Activated naive CD8-positive, alpha-beta T cell treated with anti-CD3 and anti-CD28 coated beads, Interleukin-2, amount 50 U/mL, for 24 hours (primary cell): ENCODE data around the gene PGBD5.

ENCODE experiments used
- ATAC-seq: fragments of 150-1000 bp; cut with Tn5 transposase; one replicate; pipeline ENCODE4 v1.10.0; 2021
- DNase-seq: peaks from one replicate; pipeline ENCODE4 v3.0.0; 2021
- H3K27ac Mint-ChIP-seq: one replicate; pipeline ENCODE4 v1.8.0; 2021; ENCODE audit warnings: mild to moderate bottlenecking, mixed read lengths
- H3K27me3 Mint-ChIP-seq: one replicate; pipeline ENCODE4 v1.8.0; 2021; ENCODE audit warnings: mixed read lengths
- H3K36me3 Mint-ChIP-seq: one replicate; pipeline ENCODE4 v1.8.0; 2021; ENCODE audit warnings: low read depth, mixed read lengths
- H3K4me1 Mint-ChIP-seq: one replicate; pipeline ENCODE4 v1.8.0; 2021; ENCODE audit warnings: mixed read lengths
- H3K4me3 Mint-ChIP-seq: one replicate; pipeline ENCODE4 v1.8.0; 2021; ENCODE audit warnings: mild to moderate bottlenecking, moderate library complexity, mixed read lengths
- H3K9me3 Mint-ChIP-seq: one replicate; pipeline ENCODE4 v1.8.0; 2021; ENCODE audit warnings: mixed read lengths

Gene PGBD5

DNA sequence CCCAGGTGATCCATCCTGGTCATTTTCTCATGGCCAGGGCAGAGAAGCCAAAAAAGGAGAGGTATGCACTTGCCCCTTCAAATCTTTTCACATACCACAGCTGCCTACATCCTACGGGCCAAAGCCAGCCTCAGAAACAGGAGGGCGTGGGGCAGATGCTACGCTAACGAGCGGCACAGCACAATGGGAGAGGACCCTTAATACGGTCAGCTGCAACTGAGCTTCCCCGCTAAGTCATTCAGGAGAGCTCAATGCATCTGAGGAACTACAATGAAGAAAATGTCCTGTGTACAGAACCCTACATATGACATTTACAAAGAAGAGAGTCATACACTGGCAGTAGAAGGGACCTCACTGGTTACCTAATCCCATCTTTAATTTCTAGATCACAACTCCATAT lies 78.2 kb downstream of the PGBD5 start:
- DNase-seq, result no peak
- peaks cover 4% of the 10 kb centered on the region for H3K27me3 Mint-ChIP-seq
- H3K4me3 Mint-ChIP-seq, result no peak overlapping the region
- no peaks in the 10 kb centered on the region for H3K9me3 Mint-ChIP-seq
- H3K4me1 Mint-ChIP-seq, result no peaks in the 10 kb centered on the region
- no peaks in the 10 kb centered on the region for H3K36me3 Mint-ChIP-seq
- no peak overlapping the region for H3K27ac Mint-ChIP-seq
- ATAC-seq, result no peak

DNA sequence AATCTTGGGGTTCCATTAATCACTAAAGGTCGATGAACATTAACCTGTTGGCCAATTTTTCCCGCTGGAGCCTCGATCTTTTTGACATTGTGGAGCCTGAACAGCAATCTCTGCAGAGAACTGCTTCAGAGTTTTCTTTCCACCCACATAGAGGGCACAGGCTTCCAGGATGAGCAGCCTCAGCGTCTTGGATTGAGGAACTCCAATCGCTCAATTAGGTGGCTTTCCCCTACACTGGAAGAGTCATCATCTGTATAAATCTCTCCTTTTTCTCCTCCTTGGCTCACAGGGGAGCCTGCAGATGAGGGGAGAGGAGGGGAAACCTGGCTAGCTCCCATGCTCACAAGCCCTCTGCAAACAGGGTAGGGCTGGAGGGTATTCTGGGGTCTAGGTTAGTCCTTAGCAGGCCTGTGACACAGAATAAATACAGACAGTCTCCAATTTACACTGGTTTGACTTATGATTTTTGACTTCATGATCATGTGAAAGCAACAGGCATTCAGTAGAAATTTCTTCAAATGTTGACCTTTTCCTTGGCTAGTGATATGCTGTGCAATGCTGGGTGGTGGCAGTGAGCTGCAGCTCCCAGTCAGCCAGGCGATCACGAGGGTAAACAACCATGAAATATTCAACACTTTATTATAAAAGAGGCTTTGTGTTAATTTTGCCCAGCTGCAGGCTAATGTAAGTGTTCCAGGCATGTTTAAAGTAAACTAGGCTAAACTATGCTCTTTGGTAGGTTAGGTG lies 80.8 kb downstream of the PGBD5 start:
- no peaks in the 10 kb centered on the region for H3K36me3 Mint-ChIP-seq
- H3K9me3 Mint-ChIP-seq, result no peaks in the 10 kb centered on the region
- no peaks in the 10 kb centered on the region for H3K4me1 Mint-ChIP-seq
- H3K27me3 Mint-ChIP-seq, result peaks cover 2% of the 10 kb centered on the region
- ATAC-seq (no peak), DNase-seq (no peak)
- no peak overlapping the region for H3K4me3 Mint-ChIP-seq
- no peak overlapping the region for H3K27ac Mint-ChIP-seq

DNA sequence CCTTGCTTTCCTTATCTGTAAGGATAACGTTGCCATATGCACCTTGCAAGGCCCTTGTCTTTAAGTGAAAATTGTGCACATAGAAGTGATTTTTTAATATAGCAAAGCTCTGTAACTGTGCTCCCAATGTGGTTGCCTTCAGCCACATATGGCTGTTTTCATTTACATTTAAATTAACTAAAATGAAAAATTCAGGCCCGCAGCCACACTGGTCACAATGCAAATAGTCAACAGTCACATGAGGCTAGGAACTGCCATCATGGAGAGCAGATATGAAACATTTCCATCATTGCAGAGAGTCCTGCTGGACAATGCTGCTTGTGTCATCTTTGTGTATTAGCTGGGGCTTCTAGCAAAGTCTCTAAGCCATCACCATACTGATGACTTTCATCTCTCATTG lies 83.4 kb downstream of the PGBD5 start:
- H3K27ac Mint-ChIP-seq, result no peak overlapping the region
- H3K9me3 Mint-ChIP-seq, result no peaks in the 10 kb centered on the region
- H3K4me3 Mint-ChIP-seq, result no peak overlapping the region
- H3K36me3 Mint-ChIP-seq, result no peaks in the 10 kb centered on the region
- H3K27me3 Mint-ChIP-seq, result peaks cover 5% of the 10 kb centered on the region
- no peak for ATAC-seq
- DNase-seq, result no peak
- H3K4me1 Mint-ChIP-seq, result no peaks in the 10 kb centered on the region

DNA sequence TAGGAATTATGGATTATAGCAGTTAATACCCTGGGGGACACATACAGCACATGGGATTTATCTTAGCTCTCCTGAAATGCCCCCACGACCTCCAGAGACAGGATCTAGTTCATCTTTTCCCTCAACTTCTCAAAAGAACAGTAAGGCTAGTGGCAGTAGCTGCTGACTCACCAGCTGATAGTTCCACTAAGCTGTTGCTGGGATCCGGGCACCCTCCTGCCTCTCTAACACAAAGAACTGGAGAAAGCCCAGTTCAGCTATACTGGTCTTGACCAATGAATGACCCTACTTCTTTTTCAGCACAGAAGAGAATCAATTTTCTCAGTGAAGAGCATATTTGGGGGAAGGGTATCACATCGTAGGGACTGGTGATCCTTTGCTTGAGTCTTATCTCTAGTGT lies 84.1 kb downstream of the PGBD5 start:
- Mint-ChIP-seq H3K9me3 (no peaks in the 10 kb centered on the region), H3K27ac (no peak overlapping the region), H3K4me3 (no peak overlapping the region), H3K36me3 (no peaks in the 10 kb centered on the region), H3K4me1 (no peaks in the 10 kb centered on the region), H3K27me3 (peaks cover 8% of the 10 kb centered on the region)
- ATAC-seq, result no peak
- DNase-seq, result no peak

DNA sequence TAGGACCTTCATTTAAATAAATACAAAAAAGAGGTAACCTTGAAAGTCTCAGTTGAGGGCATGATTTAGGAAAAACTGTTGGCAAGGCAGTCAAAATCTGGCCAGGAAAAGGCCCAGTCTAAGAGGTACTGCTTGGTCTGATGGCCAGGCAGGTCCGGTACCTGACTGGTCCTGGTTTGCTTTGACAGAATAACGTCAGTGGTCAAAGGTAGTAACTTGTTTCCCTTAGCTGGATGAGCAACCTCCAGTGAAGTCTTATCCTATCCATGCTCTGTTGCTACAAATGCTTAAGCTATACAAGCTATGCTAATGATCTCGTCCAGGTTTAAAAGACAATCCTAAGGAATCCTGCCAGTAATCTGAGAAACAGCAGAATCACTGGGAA lies 85.0 kb downstream of the PGBD5 start:
- no peak overlapping the region for H3K4me3 Mint-ChIP-seq
- H3K27me3 Mint-ChIP-seq, result peaks cover 8% of the 10 kb centered on the region
- no peaks in the 10 kb centered on the region for H3K36me3 Mint-ChIP-seq
- DNase-seq, result no peak
- H3K4me1 Mint-ChIP-seq, result no peaks in the 10 kb centered on the region
- no peaks in the 10 kb centered on the region for H3K9me3 Mint-ChIP-seq
- ATAC-seq, result no peak
- no peak overlapping the region for H3K27ac Mint-ChIP-seq

DNA sequence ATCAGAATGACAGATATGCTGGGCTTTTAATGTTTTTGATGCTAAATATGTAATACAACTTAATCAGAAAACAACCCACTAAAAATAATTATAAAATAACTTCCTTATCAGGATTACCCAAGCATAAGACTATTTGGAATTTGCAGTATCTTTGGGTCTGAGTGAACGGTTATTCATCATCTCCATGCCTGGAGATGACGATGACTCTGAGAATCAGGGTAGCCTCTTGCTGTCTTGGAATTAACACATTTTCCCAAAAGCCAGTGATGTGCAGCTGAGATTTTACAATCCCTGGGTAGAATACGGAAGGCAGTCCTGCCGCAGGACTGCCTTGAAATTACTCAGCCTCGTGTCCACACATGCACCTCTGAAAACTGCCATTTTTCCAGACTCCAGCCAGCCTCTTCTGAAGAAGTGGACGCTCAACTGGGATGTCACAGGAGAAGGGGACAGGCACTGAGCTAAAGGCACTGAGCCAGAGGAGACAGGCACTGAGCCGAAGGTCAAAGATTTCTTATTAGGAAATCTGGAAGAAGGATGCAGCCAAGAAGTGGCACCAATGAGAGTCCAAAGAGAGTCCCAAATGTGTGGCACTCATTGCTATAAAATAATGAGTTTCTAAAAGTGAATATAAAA lies 85.5 kb downstream of the PGBD5 start:
- H3K4me3 Mint-ChIP-seq, result no peak overlapping the region

DNA sequence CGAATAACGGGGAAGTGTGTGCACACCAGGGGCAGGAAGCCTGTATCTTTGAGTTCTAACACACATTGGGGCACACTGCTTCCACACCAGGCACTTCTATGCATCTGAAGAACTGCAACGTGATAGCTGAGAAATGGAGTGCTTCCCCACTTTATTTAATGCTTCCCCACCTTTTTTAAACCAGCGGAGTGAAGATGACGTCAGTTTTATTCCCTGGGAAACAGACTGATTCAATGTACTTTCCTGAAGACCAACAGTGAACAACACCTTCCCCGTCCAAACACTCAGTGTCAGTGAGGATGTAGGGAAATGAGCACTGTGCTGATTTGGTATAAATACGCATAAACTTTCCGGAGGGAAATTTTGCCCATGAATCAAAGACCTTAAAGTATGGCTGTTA lies 87.1 kb downstream of the PGBD5 start:
- Mint-ChIP-seq H3K27ac (no peak overlapping the region), H3K4me1 (no peaks in the 10 kb centered on the region), H3K9me3 (no peaks in the 10 kb centered on the region), H3K36me3 (no peaks in the 10 kb centered on the region), H3K27me3 (peaks cover 15% of the 10 kb centered on the region), H3K4me3 (no peak overlapping the region)
- DNase-seq (no peak), ATAC-seq (no peak)

More for the DNA sequence above, 85.5 kb downstream of the PGBD5 start:
- ATAC-seq, result no peak
- H3K4me1 Mint-ChIP-seq, result no peaks in the 10 kb centered on the region
- H3K27me3 Mint-ChIP-seq, result peaks cover 10% of the 10 kb centered on the region
- H3K9me3 Mint-ChIP-seq, result no peaks in the 10 kb centered on the region
- no peaks in the 10 kb centered on the region for H3K36me3 Mint-ChIP-seq
- no peak for DNase-seq
- H3K27ac Mint-ChIP-seq, result no peak overlapping the region

DNA sequence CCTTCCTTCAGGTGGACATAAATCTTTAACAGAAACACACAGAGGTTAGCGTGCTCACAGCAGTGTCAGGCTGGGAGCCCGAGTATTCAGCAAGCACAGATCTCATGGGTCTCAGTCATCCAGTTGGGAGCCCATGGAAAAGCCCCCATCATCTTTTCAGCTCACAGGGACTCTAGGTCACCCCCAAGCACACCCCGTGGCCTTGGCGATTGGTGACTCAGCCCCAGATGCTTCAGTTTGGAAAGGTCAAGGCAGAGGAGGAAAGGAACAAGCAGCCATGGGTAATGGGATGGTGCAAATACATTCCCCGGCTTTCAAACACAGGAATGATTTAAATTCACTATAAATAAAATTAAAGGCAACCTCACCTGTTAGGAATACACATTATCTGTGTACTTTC lies 88.9 kb downstream of the PGBD5 start:
- Mint-ChIP-seq H3K36me3 (no peaks in the 10 kb centered on the region), H3K4me3 (no peak overlapping the region), H3K4me1 (no peaks in the 10 kb centered on the region), H3K27ac (no peak overlapping the region), H3K9me3 (no peaks in the 10 kb centered on the region), H3K27me3 (peaks cover 15% of the 10 kb centered on the region)
- DNase-seq, result no peak
- ATAC-seq, result no peak

DNA sequence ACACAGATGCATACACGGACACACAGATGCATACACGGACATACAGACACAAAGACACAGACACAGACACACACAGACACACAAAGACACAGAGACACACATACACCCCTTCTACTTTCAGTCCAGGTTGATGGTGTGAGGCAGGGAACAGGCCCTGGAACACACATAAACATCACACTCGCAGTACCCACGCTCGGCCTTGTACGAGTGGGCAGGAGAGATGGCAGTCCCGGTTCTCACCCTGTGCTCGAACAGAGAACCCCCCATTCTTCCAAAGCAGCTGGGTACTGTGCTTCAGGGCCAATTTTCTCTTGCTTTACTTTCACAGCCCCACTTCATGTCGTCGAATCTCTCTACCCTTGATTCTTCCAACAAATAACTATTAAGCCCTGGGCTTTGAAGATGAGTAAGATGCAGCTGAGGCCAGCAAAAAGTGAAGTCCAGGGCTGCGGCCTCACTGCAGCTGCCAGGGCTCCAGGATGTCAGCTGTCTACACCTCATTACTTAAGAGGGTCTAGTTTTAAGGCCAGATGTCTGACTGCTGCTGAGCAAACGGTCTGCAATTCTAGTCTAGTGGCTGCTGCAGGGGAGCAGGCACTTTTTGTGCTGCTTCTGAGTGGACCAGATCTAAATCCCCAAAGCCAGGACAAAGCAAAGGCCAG lies 90.1 kb downstream of the PGBD5 start:
- Mint-ChIP-seq H3K4me3 (no peak overlapping the region), H3K4me1 (no peaks in the 10 kb centered on the region), H3K36me3 (no peaks in the 10 kb centered on the region), H3K9me3 (no peaks in the 10 kb centered on the region), H3K27me3 (peaks cover 20% of the 10 kb centered on the region), H3K27ac (no peak overlapping the region)
- DNase-seq (no peak), ATAC-seq (no peak)

DNA sequence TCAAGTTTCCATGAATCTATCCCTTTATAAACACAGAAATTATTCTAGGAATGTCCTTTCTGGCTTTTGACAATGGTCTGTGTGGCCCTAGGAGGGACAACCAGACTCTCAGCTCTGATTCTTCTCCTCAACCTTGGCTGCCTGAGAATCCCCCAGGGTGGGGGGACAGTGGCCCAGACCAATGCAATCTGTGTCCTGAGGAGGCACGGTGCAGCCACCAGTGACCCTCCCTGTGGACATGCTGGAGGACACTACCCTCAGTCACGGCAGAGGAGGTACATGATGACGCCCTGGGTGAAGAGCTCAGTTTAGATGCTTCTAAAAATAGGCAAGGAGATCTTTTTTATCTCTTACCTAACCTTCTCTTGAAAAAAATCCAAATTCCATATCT lies 91.7 kb downstream of the PGBD5 start:
- peaks cover 20% of the 10 kb centered on the region for H3K27me3 Mint-ChIP-seq
- H3K27ac Mint-ChIP-seq, result no peak overlapping the region
- H3K9me3 Mint-ChIP-seq, result no peaks in the 10 kb centered on the region
- no peak for DNase-seq
- no peaks in the 10 kb centered on the region for H3K36me3 Mint-ChIP-seq
- no peaks in the 10 kb centered on the region for H3K4me1 Mint-ChIP-seq
- H3K4me3 Mint-ChIP-seq, result no peak overlapping the region
- ATAC-seq, result no peak

DNA sequence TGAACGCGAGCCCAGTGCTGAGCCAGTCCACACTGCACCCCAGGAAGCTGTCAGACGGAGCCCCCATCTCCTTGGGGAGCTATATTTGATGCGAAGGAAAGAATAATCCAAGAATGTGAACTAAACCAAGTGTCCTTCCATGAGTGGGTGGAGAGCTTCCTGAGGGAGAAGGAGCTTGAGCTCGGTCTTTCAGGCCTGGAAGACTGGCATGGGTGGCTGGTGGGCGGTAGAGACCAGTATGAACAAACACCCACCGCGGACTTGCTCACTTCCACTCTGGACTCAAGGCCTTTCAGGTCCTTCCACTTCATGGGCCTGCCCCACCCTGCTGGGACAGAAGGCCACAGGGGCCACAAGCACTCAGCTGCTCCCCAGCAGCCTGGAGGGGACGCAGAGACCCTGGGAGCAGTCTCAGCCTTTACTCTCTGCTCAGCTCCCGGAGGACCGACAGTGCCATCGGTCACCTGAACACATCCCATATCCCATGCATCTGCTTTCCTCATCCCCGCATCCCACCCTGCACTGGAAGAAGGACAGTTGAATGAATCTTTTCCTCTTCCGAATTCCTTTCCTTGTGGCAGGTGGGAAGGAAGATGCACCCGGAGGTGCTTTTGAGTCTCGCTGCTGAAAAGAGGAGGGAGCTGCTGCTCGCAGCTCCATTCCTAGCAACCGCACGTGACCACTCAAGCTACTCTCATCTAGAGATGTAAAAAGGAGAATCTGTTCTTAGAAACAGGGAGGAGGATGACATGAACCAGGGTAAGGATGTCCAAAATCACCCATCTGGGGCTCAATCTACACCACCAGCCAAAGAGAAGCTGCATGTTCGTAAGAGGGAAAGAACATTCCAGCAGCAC lies 92.3 kb downstream of the PGBD5 start:
- peaks cover 20% of the 10 kb centered on the region for H3K27me3 Mint-ChIP-seq
- H3K27ac Mint-ChIP-seq, result no peak overlapping the region
- no peak overlapping the region for H3K4me3 Mint-ChIP-seq
- no peaks in the 10 kb centered on the region for H3K4me1 Mint-ChIP-seq
- ATAC-seq (no peak), DNase-seq (no peak)
- H3K9me3 Mint-ChIP-seq, result no peaks in the 10 kb centered on the region
- no peaks in the 10 kb centered on the region for H3K36me3 Mint-ChIP-seq

DNA sequence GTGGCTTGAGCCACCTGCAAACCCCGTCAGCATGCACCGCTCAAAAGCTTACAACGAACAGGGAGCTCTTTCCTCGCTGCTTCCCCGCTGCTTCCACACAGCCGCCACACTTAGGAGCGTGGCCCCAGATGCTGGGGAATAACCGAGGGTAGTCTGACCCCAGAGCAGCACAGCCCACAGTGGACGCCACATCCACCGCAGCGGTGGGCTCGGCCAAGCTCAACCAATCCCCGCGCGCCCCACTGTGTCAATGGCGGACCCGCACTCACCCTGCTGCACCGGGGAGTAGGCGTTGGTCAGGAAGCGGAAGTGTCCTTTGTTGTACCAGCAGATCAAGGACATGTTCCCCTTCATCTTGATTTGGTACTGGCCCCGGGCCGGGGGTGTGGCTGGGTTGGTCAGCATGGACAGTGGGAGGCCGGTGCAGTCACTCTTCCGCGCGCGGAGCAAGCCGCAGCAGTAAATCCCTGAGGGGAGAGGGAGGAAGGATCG lies 93.5 kb downstream of the PGBD5 start:
- Mint-ChIP-seq H3K4me3 (no peak overlapping the region), H3K9me3 (no peaks in the 10 kb centered on the region), H3K27me3 (peaks cover 16% of the 10 kb centered on the region), H3K36me3 (no peaks in the 10 kb centered on the region), H3K4me1 (peaks cover 9% of the 10 kb centered on the region), H3K27ac (no peak overlapping the region)
- DNase-seq (no peak), ATAC-seq (no peak)

DNA sequence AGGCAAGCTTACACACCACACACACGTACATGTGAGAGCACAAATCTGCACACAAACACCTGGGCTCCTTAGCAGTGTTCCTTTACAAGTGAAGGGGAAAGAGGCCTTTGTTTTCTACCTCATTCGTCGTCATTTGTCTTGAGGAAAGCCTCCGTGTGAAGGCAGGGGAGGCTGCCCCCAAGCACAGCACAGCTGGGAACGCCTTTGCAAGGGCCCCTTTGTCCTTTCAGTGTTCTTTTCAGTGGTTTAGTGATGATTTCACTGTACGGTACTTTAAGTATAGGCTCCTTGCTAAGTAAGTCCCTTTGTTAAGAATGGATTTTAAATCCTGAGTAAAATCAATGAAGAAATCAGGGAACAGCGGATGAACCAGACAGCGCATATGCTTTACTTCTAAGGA lies 94.1 kb downstream of the PGBD5 start:
- peaks cover 10% of the 10 kb centered on the region for H3K4me1 Mint-ChIP-seq
- H3K36me3 Mint-ChIP-seq, result no peaks in the 10 kb centered on the region
- H3K4me3 Mint-ChIP-seq, result no peak overlapping the region
- no peaks in the 10 kb centered on the region for H3K9me3 Mint-ChIP-seq
- H3K27me3 Mint-ChIP-seq, result peaks cover 14% of the 10 kb centered on the region
- no peak overlapping the region for H3K27ac Mint-ChIP-seq
- no peak for DNase-seq
- ATAC-seq, result no peak

DNA sequence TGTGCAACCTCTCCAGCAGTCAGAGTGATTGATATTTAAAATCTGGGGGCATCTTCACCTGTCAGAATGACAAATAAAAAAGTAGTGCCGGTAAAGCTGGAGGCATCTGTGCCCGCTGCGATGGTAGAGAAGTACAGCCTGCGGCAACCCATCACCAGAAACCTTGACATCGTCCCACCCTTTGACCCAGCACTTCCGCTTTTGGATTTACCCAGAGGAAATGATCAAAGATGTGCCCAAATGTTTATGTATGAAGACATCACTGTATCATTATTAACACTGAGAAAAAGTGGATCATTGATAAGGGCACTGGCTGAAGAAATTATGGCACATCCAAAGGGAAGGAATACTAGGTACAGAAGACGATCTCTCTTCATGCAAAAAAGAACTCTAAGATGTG lies 96.0 kb downstream of the PGBD5 start:
- H3K27me3 Mint-ChIP-seq, result peaks cover 9% of the 10 kb centered on the region
- ATAC-seq (no peak), DNase-seq (no peak)
- H3K4me1 Mint-ChIP-seq, result peaks cover 11% of the 10 kb centered on the region
- no peaks in the 10 kb centered on the region for H3K9me3 Mint-ChIP-seq
- no peaks in the 10 kb centered on the region for H3K36me3 Mint-ChIP-seq
- no peak overlapping the region for H3K27ac Mint-ChIP-seq
- H3K4me3 Mint-ChIP-seq, result no peak overlapping the region
